Glomerular endothelial cell (primary cell): ENCODE measurements around the gene LRPAP1. TPM values are rescaled to one million over a fixed set of nuclear protein-coding genes. Genes with fewer than 3 reads are reported as not detected.
"Not testable (repeated sequence)": the region's sequence is repeated elsewhere in the genome, so short reads cannot be mapped to it uniquely, and the experiment has no call there.

Source experiments
- DNase-seq: peaks from one replicate; pipeline ENCODE4 v3.0.0-alpha.2; 2011; ENCODE audit warnings: low read depth, low spot score; ENCODE audit errors: extremely low read depth
- total RNA-seq: library from RNA; depleted of rRNA; stranded (reverse); fragments of >200 nt; gene quantifications from 2 replicates; pipeline ENCODE4 v1.2.3, GENCODE V29; 2015

Gene LRPAP1
- total RNA-seq, 1 donor from 2014 or later, result 253 TPM

- DNase-seq, result not testable (repeated sequence)
Observed at GRCh38 chr4:3562127-3562526, 29.9 kb upstream of the LRPAP1 start.

- DNase-seq, result not testable (repeated sequence)
Observed at GRCh38 chr4:3560465-3560864, 28.2 kb upstream of the LRPAP1 start.

GRCh38 chr4:3559381-3560290 is 27.4 kb upstream of the LRPAP1 start:
- not testable (repeated sequence) for DNase-seq

GRCh38 chr4:3558514-3558836 is 26.3 kb upstream of the LRPAP1 start:
- not testable (repeated sequence) for DNase-seq

GRCh38 chr4:3557676-3558513 is 25.7 kb upstream of the LRPAP1 start:
- DNase-seq, result not testable (repeated sequence)

- not testable (repeated sequence) for DNase-seq
Observed at GRCh38 chr4:3557088-3557492, 24.9 kb upstream of the LRPAP1 start.

GRCh38 chr4:3556244-3556867 is 24.1 kb upstream of the LRPAP1 start:
- DNase-seq, result not testable (repeated sequence)

- not testable (repeated sequence) for DNase-seq
Observed at GRCh38 chr4:3555459-3556070, 23.3 kb upstream of the LRPAP1 start.

- not testable (repeated sequence) for DNase-seq
Observed at GRCh38 chr4:3551366-3551765, 19.1 kb upstream of the LRPAP1 start.

GRCh38 chr4:3550792-3551325 is 18.6 kb upstream of the LRPAP1 start:
- DNase-seq, result not testable (repeated sequence)

- not testable (repeated sequence) for DNase-seq
Observed at GRCh38 chr4:3550041-3550440, 17.8 kb upstream of the LRPAP1 start.

- not testable (repeated sequence) for DNase-seq
Observed at GRCh38 chr4:3549694-3550001, 17.4 kb upstream of the LRPAP1 start.

GRCh38 chr4:3548991-3549693 is 16.9 kb upstream of the LRPAP1 start:
- not testable (repeated sequence) for DNase-seq

GRCh38 chr4:3546721-3547120 is 14.5 kb upstream of the LRPAP1 start:
- not testable (repeated sequence) for DNase-seq

- not testable (repeated sequence) for DNase-seq
Observed at GRCh38 chr4:3545351-3545750, 13.1 kb upstream of the LRPAP1 start.

GRCh38 chr4:3544259-3545025 is 12.2 kb upstream of the LRPAP1 start:
- not testable (repeated sequence) for DNase-seq

GRCh38 chr4:3543415-3543814 is 11.2 kb upstream of the LRPAP1 start:
- not testable (repeated sequence) for DNase-seq

GRCh38 chr4:3538906-3539305 is 6.7 kb upstream of the LRPAP1 start:
- DNase-seq, result not testable (repeated sequence)

- not testable (repeated sequence) for DNase-seq
Observed at GRCh38 chr4:3535812-3536211, 3.6 kb upstream of the LRPAP1 start.
